ENCODE data around the gene TSSK2.
A peak's percentile ranks its signal among the peaks of the same experiment; 100 is the strongest.

TSSK2 gene

GRCh38 chr22:19167106-19167869, 36.2 kb downstream of the TSSK2 start:
- H3K4me3 ChIP-seq (ENCODE audit: low read length), result no peak overlapping the region
- H3K27me3 ChIP-seq (ENCODE audit: insufficient read depth, low read length), result peaks cover 60% of the 10 kb centered on the region
- H3K27ac ChIP-seq (ENCODE audit: low read length), result no peak overlapping the region
- H3K9ac ChIP-seq (ENCODE audit: low read depth, low read length), result no peak overlapping the region
- H3K4me1 ChIP-seq (ENCODE audit: insufficient read depth, low read length), result 0 out of 2 replicates have a peak, but pooled peaks cover 2% of the 10 kb centered on the region
- H3K9me3 ChIP-seq (ENCODE audit: insufficient read depth, low read depth, low read length), result no peaks in the 10 kb centered on the region
- no peaks in the 10 kb centered on the region for H3K36me3 ChIP-seq (ENCODE audit: insufficient read depth, low read depth, low read length)

- Histone ChIP-seq H3K36me3 (ENCODE audit: insufficient read depth, low read depth, low read length) (no peaks in the 10 kb centered on the region), H3K27me3 (ENCODE audit: insufficient read depth, low read length) (peaks cover 56% of the 10 kb centered on the region), H3K4me3 (ENCODE audit: low read length) (no peak overlapping the region)
Measured at GRCh38 chr22:19168088-19168890, 37.2 kb downstream of the TSSK2 start.

GRCh38 chr22:19169002-19169946, 38.2 kb downstream of the TSSK2 start:
- Histone ChIP-seq H3K9me3 (ENCODE audit: insufficient read depth, low read depth, low read length) (no peaks in the 10 kb centered on the region), H3K4me1 (ENCODE audit: insufficient read depth, low read length) (peaks cover 17% of the 10 kb centered on the region), H3K9ac (ENCODE audit: low read depth, low read length) (peak overlapping the region; percentile 37; the same call in 1 of the 2 replicates), H3K36me3 (ENCODE audit: insufficient read depth, low read depth, low read length) (no peaks in the 10 kb centered on the region), H3K27ac (ENCODE audit: low read length) (no peak overlapping the region), H3K27me3 (ENCODE audit: insufficient read depth, low read length) (peaks cover 56% of the 10 kb centered on the region), H3K4me3 (ENCODE audit: low read length) (peak overlapping the region; percentile 61; the same call in 1 of the 2 replicates)

More at GRCh38 chr22:19168088-19168890, 37.2 kb downstream of the TSSK2 start:
- peaks cover 10% of the 10 kb centered on the region; the same call in 1 of the 2 replicates for H3K4me1 ChIP-seq (ENCODE audit: insufficient read depth, low read length)
- no peak overlapping the region for H3K27ac ChIP-seq (ENCODE audit: low read length)
- H3K9ac ChIP-seq (ENCODE audit: low read depth, low read length), result no peak overlapping the region
- H3K9me3 ChIP-seq (ENCODE audit: insufficient read depth, low read depth, low read length), result no peaks in the 10 kb centered on the region

- peak overlapping the region; percentile 61; the same call in 1 of the 2 replicates for H3K4me3 ChIP-seq (ENCODE audit: low read length)
- peaks cover 56% of the 10 kb centered on the region for H3K27me3 ChIP-seq (ENCODE audit: insufficient read depth, low read length)
- no peaks in the 10 kb centered on the region for H3K36me3 ChIP-seq (ENCODE audit: insufficient read depth, low read depth, low read length)
Measured at GRCh38 chr22:19169947-19170318, 38.8 kb downstream of the TSSK2 start.

GRCh38 chr22:19172213-19173046, 41.3 kb downstream of the TSSK2 start:
- peaks cover 27% of the 10 kb centered on the region for H3K4me1 ChIP-seq (ENCODE audit: insufficient read depth, low read length)
- peaks cover 14% of the 10 kb centered on the region; the same call in 1 of the 2 replicates for H3K36me3 ChIP-seq (ENCODE audit: insufficient read depth, low read depth, low read length)
- peaks cover 37% of the 10 kb centered on the region for H3K27me3 ChIP-seq (ENCODE audit: insufficient read depth, low read length)
- H3K9me3 ChIP-seq (ENCODE audit: insufficient read depth, low read depth, low read length), result no peaks in the 10 kb centered on the region
- H3K4me3 ChIP-seq (ENCODE audit: low read length), result peak overlapping the region; percentile 99
- H3K27ac ChIP-seq (ENCODE audit: low read length), result peak overlapping the region; percentile 66
- H3K9ac ChIP-seq (ENCODE audit: low read depth, low read length), result peak overlapping the region; percentile 96; the same call in 1 of the 2 replicates

More at GRCh38 chr22:19169947-19170318, 38.8 kb downstream of the TSSK2 start:
- Histone ChIP-seq H3K9ac (ENCODE audit: low read depth, low read length) (no peak overlapping the region), H3K9me3 (ENCODE audit: insufficient read depth, low read depth, low read length) (no peaks in the 10 kb centered on the region), H3K4me1 (ENCODE audit: insufficient read depth, low read length) (peaks cover 24% of the 10 kb centered on the region), H3K27ac (ENCODE audit: low read length) (no peak overlapping the region)

- H3K4me3 ChIP-seq (ENCODE audit: low read length), result peak overlapping the region; percentile 99; the same call in 1 of the 2 replicates
- peak overlapping the region; percentile 96; the same call in 1 of the 2 replicates for H3K9ac ChIP-seq (ENCODE audit: low read depth, low read length)
- H3K9me3 ChIP-seq (ENCODE audit: insufficient read depth, low read depth, low read length), result no peaks in the 10 kb centered on the region
- no peak overlapping the region for H3K27ac ChIP-seq (ENCODE audit: low read length)
- peaks cover 28% of the 10 kb centered on the region for H3K27me3 ChIP-seq (ENCODE audit: insufficient read depth, low read length)
- H3K36me3 ChIP-seq (ENCODE audit: insufficient read depth, low read depth, low read length), result peaks cover 14% of the 10 kb centered on the region; the same call in 1 of the 2 replicates
- H3K4me1 ChIP-seq (ENCODE audit: insufficient read depth, low read length), result peaks cover 27% of the 10 kb centered on the region
Measured at GRCh38 chr22:19173047-19174035, 42.2 kb downstream of the TSSK2 start.

GRCh38 chr22:19174106-19175025, 43.3 kb downstream of the TSSK2 start:
- H3K27ac ChIP-seq (ENCODE audit: low read length), result no peak overlapping the region
- H3K36me3 ChIP-seq (ENCODE audit: insufficient read depth, low read depth, low read length), result peaks cover 14% of the 10 kb centered on the region; the same call in 1 of the 2 replicates
- H3K9me3 ChIP-seq (ENCODE audit: insufficient read depth, low read depth, low read length), result no peaks in the 10 kb centered on the region
- H3K4me1 ChIP-seq (ENCODE audit: insufficient read depth, low read length), result peaks cover 27% of the 10 kb centered on the region
- no peak overlapping the region for H3K4me3 ChIP-seq (ENCODE audit: low read length)
- peak overlapping the region; percentile 4; the same call in 1 of the 2 replicates for H3K9ac ChIP-seq (ENCODE audit: low read depth, low read length)
- H3K27me3 ChIP-seq (ENCODE audit: insufficient read depth, low read length), result peaks cover 18% of the 10 kb centered on the region

GRCh38 chr22:19175026-19175601, 44.0 kb downstream of the TSSK2 start:
- Histone ChIP-seq H3K4me1 (ENCODE audit: insufficient read depth, low read length) (peaks cover 31% of the 10 kb centered on the region), H3K27ac (ENCODE audit: low read length) (no peak overlapping the region), H3K36me3 (ENCODE audit: insufficient read depth, low read depth, low read length) (peaks cover 14% of the 10 kb centered on the region; the same call in 1 of the 2 replicates)

More at GRCh38 chr22:19175026-19175601, 44.0 kb downstream of the TSSK2 start:
- Histone ChIP-seq H3K27me3 (ENCODE audit: insufficient read depth, low read length) (peaks cover 10% of the 10 kb centered on the region), H3K9ac (ENCODE audit: low read depth, low read length) (no peak overlapping the region; the same call in 1 of the 2 replicates), H3K9me3 (ENCODE audit: insufficient read depth, low read depth, low read length) (no peaks in the 10 kb centered on the region), H3K4me3 (ENCODE audit: low read length) (no peak overlapping the region)
